OCI-LY3 (cell line): ENCODE measurements around the gene ZMIZ1.

ENCODE experiments used
- H2AFZ ChIP-seq: fragments of 200-600, 300-600 bp; shearing (Covaris generic); 2 replicates; pipeline ENCODE4 v1.6.0; 2014; ENCODE audit warnings: antibody characterized with exemption, low read depth, low read length
- H3K27ac ChIP-seq: fragments of 200-600, 300-600 bp; sonication (generic); 2 replicates; pipeline ENCODE4 v1.5.1; 2014; ENCODE audit warnings: mild to moderate bottlenecking, low read length, moderate library complexity, mixed read lengths
- H3K27me3 ChIP-seq: fragments of 200-600, 300-600 bp; sonication (generic); 2 replicates; pipeline ENCODE4 v1.6.1; 2014; ENCODE audit warnings: low read depth, low read length, mixed read lengths
- H3K36me3 ChIP-seq: fragments of 200-600, 300-600 bp; sonication (generic); replicated peaks from 2 replicates; pipeline ENCODE3; 2014; ENCODE audit warnings: low read depth, low read length, mixed read lengths
- H3K4me1 ChIP-seq: fragments of 300-600, 200-600 bp; sonication (generic); 2 replicates; pipeline ENCODE4 v1.6.1; 2014; ENCODE audit warnings: low read length, mixed read lengths
- H3K4me2 ChIP-seq: fragments of 200-600, 300-600 bp; sonication (generic); 2 replicates; pipeline ENCODE4 v1.6.1; 2014; ENCODE audit warnings: low read length, mixed read lengths
- H3K4me3 ChIP-seq: fragments of 300-600, 200-600 bp; sonication (generic); 2 replicates; pipeline ENCODE4 v1.5.1; 2014; ENCODE audit warnings: antibody characterized with exemption, mild to moderate bottlenecking, low read length, moderate library complexity
- H3K79me2 ChIP-seq: fragments of 300-600, 200-600 bp; shearing (Covaris generic); 2 replicates; pipeline ENCODE4 v1.6.1; 2014; ENCODE audit warnings: mild to moderate bottlenecking, low read length, mixed read lengths
- H3K9ac ChIP-seq: fragments of 300-600, 200-600 bp; shearing (Covaris generic); 2 replicates; pipeline ENCODE4 v1.6.0; 2014; ENCODE audit warnings: mild to moderate bottlenecking, low read length, moderate library complexity
- H3K9me3 ChIP-seq: fragments of 200-600, 300-600 bp; shearing (Covaris generic); 2 replicates; pipeline ENCODE4 v1.6.1; 2014; ENCODE audit warnings: low read length, mixed read lengths; ENCODE audit not compliant: insufficient read depth
- H4K20me1 ChIP-seq: fragments of 200-600, 300-600 bp; sonication (generic); 2 replicates; pipeline ENCODE4 v1.6.1; 2016; ENCODE audit warnings: low read length, mixed read lengths; ENCODE audit not compliant: insufficient read depth
- CTCF ChIP-seq: fragments of 200-600, 300-600 bp; sonication (generic); IDR thresholded peaks from 2 replicates; pipeline ENCODE4 v1.5.1; 2014; ENCODE audit warnings: antibody characterized with exemption, low read length, low read depth
- EZH2phosphoT487 ChIP-seq: fragments of 200-600 bp; shearing (Covaris generic); IDR thresholded peaks from 2 replicates; pipeline ENCODE4 v1.6.1; 2018; ENCODE audit warnings: antibody characterized with exemption, mixed run types, low read depth

The ZMIZ1 gene

DNA sequence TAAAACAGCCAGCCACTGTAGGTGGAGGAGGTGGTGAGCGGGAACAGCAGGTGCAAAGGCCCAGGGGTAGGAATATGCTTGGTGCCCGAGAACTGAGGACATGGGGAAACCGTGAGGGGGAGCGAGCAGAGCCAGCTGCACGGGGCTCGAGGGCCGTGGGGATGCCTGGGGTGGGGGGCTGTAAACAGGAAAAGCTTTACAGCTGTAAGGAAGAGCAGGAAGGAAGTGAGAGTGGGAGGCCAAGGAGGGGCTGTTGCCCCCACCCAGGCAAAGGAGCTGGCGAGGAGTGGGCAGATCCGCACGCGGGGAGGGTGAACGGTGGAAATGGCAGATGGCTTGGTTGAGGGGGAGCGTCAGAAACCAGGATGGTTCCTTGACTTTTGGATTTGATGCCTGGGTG lies 34.4 kb downstream of the ZMIZ1 start:
- Histone ChIP-seq H3K27me3 (peaks cover 53% of the 10 kb centered on the region), H3K4me1 (peaks cover 20% of the 10 kb centered on the region), H3K36me3 (no peaks in the 10 kb centered on the region), H2AFZ (no peak overlapping the region), H3K9me3 (no peaks in the 10 kb centered on the region), H3K27ac (no peak overlapping the region), H3K9ac (no peak overlapping the region), H3K79me2 (no peaks in the 10 kb centered on the region), H3K4me2 (no peak overlapping the region), H4K20me1 (peaks cover 74% of the 10 kb centered on the region), H3K4me3 (no peak overlapping the region)
- TF ChIP-seq CTCF, result no peak
- TF ChIP-seq EZH2phosphoT487, result no peak

GRCh38 chr10:79103585-79103984 lies 34.8 kb downstream of the ZMIZ1 start:
- TF ChIP-seq EZH2phosphoT487, result no peak
- TF ChIP-seq CTCF, result no peak
- Histone ChIP-seq H3K36me3 (no peaks in the 10 kb centered on the region), H3K27ac (no peak overlapping the region), H3K4me2 (no peak overlapping the region), H3K9me3 (no peaks in the 10 kb centered on the region), H3K79me2 (no peaks in the 10 kb centered on the region), H3K9ac (no peak overlapping the region), H3K27me3 (peaks cover 53% of the 10 kb centered on the region), H4K20me1 (peaks cover 75% of the 10 kb centered on the region), H2AFZ (no peak overlapping the region), H3K4me3 (no peak overlapping the region), H3K4me1 (peaks cover 15% of the 10 kb centered on the region)

- TF ChIP-seq EZH2phosphoT487 (no peak), CTCF (no peak)
- Histone ChIP-seq H3K36me3 (no peaks in the 10 kb centered on the region), H3K27me3 (peaks cover 44% of the 10 kb centered on the region), H3K4me2 (no peak overlapping the region), H2AFZ (no peak overlapping the region), H3K4me1 (no peaks in the 10 kb centered on the region), H3K27ac (no peak overlapping the region), H3K9me3 (no peaks in the 10 kb centered on the region), H3K4me3 (no peak overlapping the region), H3K79me2 (no peaks in the 10 kb centered on the region), H4K20me1 (peaks cover 69% of the 10 kb centered on the region), H3K9ac (no peak overlapping the region)
Observed at GRCh38 chr10:79105150-79105739, 36.5 kb downstream of the ZMIZ1 start.

DNA sequence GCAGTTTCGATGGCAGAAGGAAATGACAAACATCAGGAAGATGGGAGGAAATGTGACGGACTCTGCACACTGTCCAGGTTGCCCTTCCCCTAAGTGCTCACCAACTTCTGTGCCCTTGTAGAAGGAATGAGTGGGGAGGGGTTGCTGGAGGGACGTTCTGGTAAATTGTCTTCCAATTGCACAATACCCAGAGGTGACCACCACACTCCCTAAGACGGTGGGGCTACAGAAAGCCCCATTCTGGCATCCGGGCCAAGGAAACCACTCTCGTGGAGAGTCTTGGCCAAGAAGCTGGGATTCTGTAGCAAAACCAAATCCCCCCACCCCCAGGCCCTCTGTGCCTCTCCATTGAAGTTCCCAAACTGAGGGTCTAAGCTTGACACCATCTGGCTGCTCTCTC lies 37.1 kb downstream of the ZMIZ1 start:
- Histone ChIP-seq H4K20me1 (peaks cover 65% of the 10 kb centered on the region), H3K27ac (no peak overlapping the region), H3K4me1 (no peaks in the 10 kb centered on the region)

More for the DNA sequence above, 37.1 kb downstream of the ZMIZ1 start:
- Histone ChIP-seq H3K4me2 (no peak overlapping the region), H2AFZ (no peak overlapping the region), H3K36me3 (no peaks in the 10 kb centered on the region), H3K27me3 (peaks cover 38% of the 10 kb centered on the region), H3K9me3 (no peaks in the 10 kb centered on the region), H3K9ac (no peak overlapping the region), H3K4me3 (no peak overlapping the region), H3K79me2 (no peaks in the 10 kb centered on the region)
- no peak for TF ChIP-seq EZH2phosphoT487
- no peak for TF ChIP-seq CTCF
